Stimulated activated CD4-positive, alpha-beta T cell treated with anti-CD3 and anti-CD28 coated beads, Interleukin-1b, Interleukin-23, amount 100 ng/mL, for 24 hours (primary cell): Measurements from ENCODE around the gene NFX1.

Source experiments
- DNase-seq, 4 experiments: peaks; one replicate each; pipeline ENCODE4 v3.0.0-alpha.2; 2020; ENCODE audit warnings: low read depth in 4 of 4, low spot score in 1 of 4

The NFX1 gene

GRCh38 chr9:33415501-33416038 is 125.3 kb downstream of the NFX1 start:
- peak; percentile 69 to 90 (median 72) for DNase-seq

- no peak for DNase-seq
Observed at GRCh38 chr9:33416996-33417395, 126.7 kb downstream of the NFX1 start.

GRCh38 chr9:33418090-33418489 is 127.8 kb downstream of the NFX1 start:
- DNase-seq, result no peak

- no peak for DNase-seq
Observed at GRCh38 chr9:33419708-33420303, 129.5 kb downstream of the NFX1 start.
